ENCODE data around the gene MOCOS. TPM values are rescaled to one million over a fixed set of nuclear protein-coding genes. Genes with fewer than 3 reads are reported as not detected.

MOCOS gene
- total RNA-seq, 1 experiment from 2014 or later, result 5.5 TPM

- intact Hi-C loops (cut with micrococcal nuclease; ENCODE audit: unreplicated experiment), result no loop called here
- H3K36me3 ChIP-seq (ENCODE audit: control insufficient read depth, insufficient read depth, low read length), result no peaks in the 10 kb centered on the region
- no peak overlapping the region for H3K27ac Mint-ChIP-seq (ENCODE audit: unreplicated experiment)
- H3K9me3 ChIP-seq, result no peaks in the 10 kb centered on the region
- H3K4me3 ChIP-seq (ENCODE audit: low read depth, low read length), result no peak overlapping the region
- no peak for DNase-seq
- no peaks in the 10 kb centered on the region for H3K36me3 Mint-ChIP-seq (ENCODE audit: insufficient read depth, unreplicated experiment)
- H3K4me1 Mint-ChIP-seq (ENCODE audit: low read depth, unreplicated experiment), result no peaks in the 10 kb centered on the region
- ChIA-PET POLR2A (no interaction called here), CTCF (no interaction called here)
- BruUV-seq (replicated peaks), result no TSS peak
- peaks cover 2% of the 10 kb centered on the region for H3K27me3 Mint-ChIP-seq (ENCODE audit: insufficient read depth, unreplicated experiment)
- H3K4me3 Mint-ChIP-seq (ENCODE audit: unreplicated experiment), result no peak overlapping the region
- TF ChIP-seq, protein P1, sequence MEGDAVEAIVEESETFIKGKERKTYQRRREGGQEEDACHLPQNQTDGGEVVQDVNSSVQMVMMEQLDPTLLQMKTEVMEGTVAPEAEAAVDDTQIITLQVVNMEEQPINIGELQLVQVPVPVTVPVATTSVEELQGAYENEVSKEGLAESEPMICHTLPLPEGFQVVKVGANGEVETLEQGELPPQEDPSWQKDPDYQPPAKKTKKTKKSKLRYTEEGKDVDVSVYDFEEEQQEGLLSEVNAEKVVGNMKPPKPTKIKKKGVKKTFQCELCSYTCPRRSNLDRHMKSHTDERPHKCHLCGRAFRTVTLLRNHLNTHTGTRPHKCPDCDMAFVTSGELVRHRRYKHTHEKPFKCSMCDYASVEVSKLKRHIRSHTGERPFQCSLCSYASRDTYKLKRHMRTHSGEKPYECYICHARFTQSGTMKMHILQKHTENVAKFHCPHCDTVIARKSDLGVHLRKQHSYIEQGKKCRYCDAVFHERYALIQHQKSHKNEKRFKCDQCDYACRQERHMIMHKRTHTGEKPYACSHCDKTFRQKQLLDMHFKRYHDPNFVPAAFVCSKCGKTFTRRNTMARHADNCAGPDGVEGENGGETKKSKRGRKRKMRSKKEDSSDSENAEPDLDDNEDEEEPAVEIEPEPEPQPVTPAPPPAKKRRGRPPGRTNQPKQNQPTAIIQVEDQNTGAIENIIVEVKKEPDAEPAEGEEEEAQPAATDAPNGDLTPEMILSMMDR (IDR thresholded peaks at IDR 0.05; ENCODE audit: insufficient read depth in 1 of 2, low read depth in 1 of 2, low read length in 1 of 2, severe bottlenecking in 1 of 2, unreplicated experiment in 1 of 2), result no peak
- peaks cover 11% of the 10 kb centered on the region for H3K9me3 Mint-ChIP-seq (ENCODE audit: unreplicated experiment)
- no peaks in the 10 kb centered on the region for H3K27me3 ChIP-seq (replicated peaks; ENCODE audit: control insufficient read depth, insufficient read depth, low read length)
- H3K4me1 ChIP-seq, result no peaks in the 10 kb centered on the region
Observed at GRCh38 chr18:36271153-36271552, 83.9 kb downstream of the MOCOS start.

DNA sequence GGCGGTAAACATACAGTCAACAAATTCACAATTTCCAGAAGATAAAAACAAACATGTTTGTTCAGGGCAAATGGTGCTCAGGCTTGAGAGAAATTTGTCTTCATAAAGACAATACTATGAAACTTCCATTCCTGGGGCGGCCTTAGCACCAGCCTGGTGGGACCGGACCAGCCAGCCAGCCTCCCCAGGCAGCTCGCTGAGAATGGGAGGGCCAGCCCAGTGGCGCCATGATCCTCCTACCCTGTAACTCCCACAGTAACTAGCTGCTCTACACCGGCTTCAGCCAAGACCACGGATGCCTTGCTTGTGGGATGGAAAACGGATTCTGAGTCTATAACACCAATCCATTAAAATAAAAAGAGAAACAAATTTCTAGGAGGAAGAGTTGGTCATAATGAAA, 86.0 kb downstream of the MOCOS start:
- intact Hi-C loops (cut with micrococcal nuclease; ENCODE audit: unreplicated experiment), result no loop called here
- H3K4me1 Mint-ChIP-seq (ENCODE audit: low read depth, unreplicated experiment), result no peaks in the 10 kb centered on the region
- ChIA-PET CTCF (no interaction called here), POLR2A (no interaction called here)
- Histone ChIP-seq H3K36me3 (ENCODE audit: control insufficient read depth, insufficient read depth, low read length) (no peaks in the 10 kb centered on the region), H3K9me3 (no peaks in the 10 kb centered on the region), H3K4me3 (ENCODE audit: low read depth, low read length) (no peak overlapping the region), H3K4me1 (no peaks in the 10 kb centered on the region), H3K27me3 (replicated peaks; ENCODE audit: control insufficient read depth, insufficient read depth, low read length) (no peaks in the 10 kb centered on the region)
- no peaks in the 10 kb centered on the region for H3K36me3 Mint-ChIP-seq (ENCODE audit: insufficient read depth, unreplicated experiment)
- BruUV-seq (replicated peaks), result no TSS peak
- peaks cover 11% of the 10 kb centered on the region for H3K9me3 Mint-ChIP-seq (ENCODE audit: unreplicated experiment)
- H3K27ac Mint-ChIP-seq (ENCODE audit: unreplicated experiment), result no peak overlapping the region
- no peak for DNase-seq
- H3K4me3 Mint-ChIP-seq (ENCODE audit: unreplicated experiment), result no peak overlapping the region
- H3K27me3 Mint-ChIP-seq (ENCODE audit: insufficient read depth, unreplicated experiment), result peaks cover 6% of the 10 kb centered on the region
- TF ChIP-seq, protein P1 (IDR thresholded peaks at IDR 0.05; ENCODE audit: insufficient read depth in 1 of 2, low read depth in 1 of 2, low read length in 1 of 2, severe bottlenecking in 1 of 2, unreplicated experiment in 1 of 2), result no peak

GRCh38 chr18:36274083-36274715, 86.9 kb downstream of the MOCOS start:
- Histone ChIP-seq H3K4me1 (no peaks in the 10 kb centered on the region), H3K36me3 (ENCODE audit: control insufficient read depth, insufficient read depth, low read length) (no peaks in the 10 kb centered on the region), H3K27me3 (replicated peaks; ENCODE audit: control insufficient read depth, insufficient read depth, low read length) (no peaks in the 10 kb centered on the region), H3K9me3 (no peaks in the 10 kb centered on the region), H3K4me3 (ENCODE audit: low read depth, low read length) (no peak overlapping the region)
- no peak for DNase-seq
- Mint-ChIP-seq H3K27me3 (ENCODE audit: insufficient read depth, unreplicated experiment) (peaks cover 6% of the 10 kb centered on the region), H3K9me3 (ENCODE audit: unreplicated experiment) (peaks cover 11% of the 10 kb centered on the region), H3K4me1 (ENCODE audit: low read depth, unreplicated experiment) (no peaks in the 10 kb centered on the region), H3K36me3 (ENCODE audit: insufficient read depth, unreplicated experiment) (no peaks in the 10 kb centered on the region), H3K4me3 (ENCODE audit: unreplicated experiment) (no peak overlapping the region), H3K27ac (ENCODE audit: unreplicated experiment) (no peak overlapping the region)
- no TSS peak for BruUV-seq (replicated peaks)
- CTCF ChIA-PET, result interaction anchor here (0.6 kb wide), 1 partner anchor 70 kb away, joined by 5 read pairs; no protein-coding TSS in a partner anchor
- POLR2A ChIA-PET, result no interaction called here
- intact Hi-C loops (cut with micrococcal nuclease; ENCODE audit: unreplicated experiment), result no loop called here
- TF ChIP-seq, protein P1 (IDR thresholded peaks at IDR 0.05; ENCODE audit: insufficient read depth in 1 of 2, low read depth in 1 of 2, low read length in 1 of 2, severe bottlenecking in 1 of 2, unreplicated experiment in 1 of 2), result no peak
